Measurements from ENCODE around the gene HTR4. TPM values are rescaled to one million over a fixed set of nuclear protein-coding genes. Genes with fewer than 3 reads are reported as not detected.

Gene HTR4
- total RNA-seq, 1 donor from 2014 or later: not detected

- Mint-ChIP-seq H3K9me3 (peaks cover 5% of the 10 kb centered on the region), H3K36me3 (no peaks in the 10 kb centered on the region), H3K4me3 (no peak overlapping the region), H3K4me1 (no peaks in the 10 kb centered on the region), H3K27me3 (ENCODE audit: insufficient read depth, low read depth) (no peaks in the 10 kb centered on the region), H3K27ac (no peak overlapping the region)
- DNase-seq (ENCODE audit: low spot score): no peak
- H3K4me1 ChIP-seq: no peaks in the 10 kb centered on the region
- H3K79me2 ChIP-seq (ENCODE audit: low read depth): no peaks in the 10 kb centered on the region
- H3F3A ChIP-seq (ENCODE audit: low read depth): no peaks in the 10 kb centered on the region
- H4K20me1 ChIP-seq (ENCODE audit: low read depth): no peaks in the 10 kb centered on the region
- no peaks in the 10 kb centered on the region for H3K27me3 ChIP-seq
- TF ChIP-seq EZH2phosphoT487 (IDR thresholded peaks at IDR 0.05): no peak
- TF ChIP-seq EZH2 (IDR thresholded peaks at IDR 0.05): no peak
- no peak for TF ChIP-seq CTCF (IDR thresholded peaks at IDR 0.05)
- no peak overlapping the region for H3K4me2 ChIP-seq
- H3K9me3 ChIP-seq (ENCODE audit: low read depth): no peaks in the 10 kb centered on the region
- H3K4me3 ChIP-seq: no peak overlapping the region
- no peak overlapping the region for H2AFZ ChIP-seq (replicated peaks)
- no peak overlapping the region for H3K9ac ChIP-seq
- H3K27ac ChIP-seq: no peak overlapping the region
- H3K36me3 ChIP-seq: no peaks in the 10 kb centered on the region
Observed at GRCh38 chr5:148690945-148691344, 36.6 kb upstream of the HTR4 start.

GRCh38 chr5:148688787-148689186, 34.5 kb upstream of the HTR4 start:
- H4K20me1 ChIP-seq (ENCODE audit: low read depth): no peaks in the 10 kb centered on the region
- no peak overlapping the region for H2AFZ ChIP-seq (replicated peaks)
- Mint-ChIP-seq H3K9me3 (peaks cover 5% of the 10 kb centered on the region), H3K4me1 (no peaks in the 10 kb centered on the region), H3K27me3 (ENCODE audit: insufficient read depth, low read depth) (no peaks in the 10 kb centered on the region), H3K36me3 (no peaks in the 10 kb centered on the region), H3K4me3 (no peak overlapping the region), H3K27ac (no peak overlapping the region)
- H3K36me3 ChIP-seq: no peaks in the 10 kb centered on the region
- no peak overlapping the region for H3K27ac ChIP-seq
- H3K9ac ChIP-seq: no peak overlapping the region
- H3K79me2 ChIP-seq (ENCODE audit: low read depth): no peaks in the 10 kb centered on the region
- H3K4me3 ChIP-seq: no peak overlapping the region
- no peaks in the 10 kb centered on the region for H3K27me3 ChIP-seq
- DNase-seq (ENCODE audit: low spot score): no peak
- H3F3A ChIP-seq (ENCODE audit: low read depth): no peaks in the 10 kb centered on the region
- H3K9me3 ChIP-seq (ENCODE audit: low read depth): no peaks in the 10 kb centered on the region
- H3K4me2 ChIP-seq: no peak overlapping the region
- TF ChIP-seq EZH2 (IDR thresholded peaks at IDR 0.05): no peak
- H3K4me1 ChIP-seq: no peaks in the 10 kb centered on the region

- no peak overlapping the region for H3K4me3 Mint-ChIP-seq
- Histone ChIP-seq H3K9ac (no peak overlapping the region), H3K27ac (no peak overlapping the region), H3K79me2 (ENCODE audit: low read depth) (no peaks in the 10 kb centered on the region), H3K4me1 (no peaks in the 10 kb centered on the region), H2AFZ (replicated peaks) (no peak overlapping the region), H3K9me3 (ENCODE audit: low read depth) (no peaks in the 10 kb centered on the region), H3K4me3 (no peak overlapping the region), H3F3A (ENCODE audit: low read depth) (no peaks in the 10 kb centered on the region), H3K4me2 (no peak overlapping the region), H3K27me3 (no peaks in the 10 kb centered on the region), H4K20me1 (ENCODE audit: low read depth) (no peaks in the 10 kb centered on the region), H3K36me3 (no peaks in the 10 kb centered on the region)
- H3K27me3 Mint-ChIP-seq (ENCODE audit: insufficient read depth, low read depth): no peaks in the 10 kb centered on the region
- DNase-seq (ENCODE audit: low spot score): no peak
- H3K36me3 Mint-ChIP-seq: no peaks in the 10 kb centered on the region
- H3K27ac Mint-ChIP-seq: no peak overlapping the region
- peaks cover 5% of the 10 kb centered on the region for H3K9me3 Mint-ChIP-seq
- H3K4me1 Mint-ChIP-seq: peaks cover 1% of the 10 kb centered on the region
- TF ChIP-seq EZH2phosphoT487 (IDR thresholded peaks at IDR 0.05) (no peak), CTCF (IDR thresholded peaks at IDR 0.05) (no peak), EZH2 (IDR thresholded peaks at IDR 0.05) (no peak)
Observed at GRCh38 chr5:148687871-148688270, 33.5 kb upstream of the HTR4 start.

GRCh38 chr5:148687427-148687826, 33.1 kb upstream of the HTR4 start:
- peak; percentile 71 for DNase-seq (ENCODE audit: low spot score)
- Histone ChIP-seq H3K79me2 (ENCODE audit: low read depth) (no peaks in the 10 kb centered on the region), H4K20me1 (ENCODE audit: low read depth) (no peaks in the 10 kb centered on the region), H3F3A (ENCODE audit: low read depth) (no peaks in the 10 kb centered on the region), H3K4me3 (no peak overlapping the region), H2AFZ (replicated peaks) (no peak overlapping the region), H3K9me3 (ENCODE audit: low read depth) (no peaks in the 10 kb centered on the region), H3K27ac (no peak overlapping the region), H3K4me1 (no peaks in the 10 kb centered on the region), H3K4me2 (no peak overlapping the region), H3K36me3 (no peaks in the 10 kb centered on the region), H3K27me3 (no peaks in the 10 kb centered on the region), H3K9ac (no peak overlapping the region)
- Mint-ChIP-seq H3K27me3 (ENCODE audit: insufficient read depth, low read depth) (no peaks in the 10 kb centered on the region), H3K9me3 (peaks cover 5% of the 10 kb centered on the region), H3K4me3 (no peak overlapping the region), H3K36me3 (no peaks in the 10 kb centered on the region), H3K4me1 (peaks cover 2% of the 10 kb centered on the region), H3K27ac (no peak overlapping the region)
- TF ChIP-seq CTCF (IDR thresholded peaks at IDR 0.05) (peak; percentile 73), EZH2 (IDR thresholded peaks at IDR 0.05) (no peak)

Measured in neural progenitor cell (in vitro differentiated cells).